ENCODE results near the gene SMIM28.

The SMIM28 gene

DNA sequence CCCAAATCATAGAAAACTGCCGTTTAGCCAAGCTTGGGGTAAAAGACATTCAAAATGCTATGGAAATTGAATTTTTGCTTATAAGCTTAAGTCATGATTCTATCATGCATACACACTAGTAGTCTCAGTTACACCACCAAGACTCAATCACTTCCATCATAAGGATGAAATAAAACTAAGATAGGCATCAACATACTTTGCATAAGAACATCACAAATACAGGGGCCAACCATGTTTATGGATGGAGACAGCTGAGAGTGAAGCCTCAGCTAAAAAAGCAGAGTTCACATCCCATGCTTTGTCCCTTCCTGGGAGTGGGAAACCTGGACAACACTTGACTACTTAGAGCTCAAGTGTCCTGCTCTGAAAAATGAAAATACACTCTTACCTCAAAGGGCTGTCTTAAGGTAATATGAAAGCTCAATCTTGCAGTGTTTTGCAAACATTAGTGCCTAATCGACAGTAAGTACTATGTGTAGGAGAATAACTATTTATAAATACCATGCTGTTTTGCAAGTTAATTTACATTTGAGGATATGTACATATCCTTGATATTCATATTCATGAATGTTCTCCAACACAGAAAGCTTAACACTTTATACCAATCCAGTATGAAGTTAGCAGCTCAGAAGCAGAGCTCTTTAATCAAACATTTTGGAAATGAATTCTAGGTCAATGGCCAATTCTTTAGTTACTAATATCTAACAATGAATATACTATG, 32.0 kb upstream of the SMIM28 start:
- no peak for DNase-seq
- peak overlapping the region; percentile 39 for H4K8ac ChIP-seq (ENCODE audit: low read depth, low read length)
- no peaks in the 10 kb centered on the region for H3K79me2 ChIP-seq (ENCODE audit: control insufficient read depth, insufficient read depth, low read length)
- no peak overlapping the region for H3K4ac ChIP-seq (ENCODE audit: low read depth, low read length)
- WGBS (ENCODE audit: extremely low coverage, insufficient coverage, low lambda C conversion rate): no CpG with 5 or more reads among the region's 2 CpGs
- H3K9ac ChIP-seq (ENCODE audit: low read length): no peak overlapping the region
- H2BK15ac ChIP-seq (replicated peaks; ENCODE audit: low read depth): peak overlapping the region; percentile 57
- no peak overlapping the region for H3K4me2 ChIP-seq (ENCODE audit: low read length)
- no peaks in the 10 kb centered on the region for H3K79me1 ChIP-seq (ENCODE audit: low read length)
- H3K56ac ChIP-seq (ENCODE audit: low read length): no peak overlapping the region
- no peaks in the 10 kb centered on the region for H3K4me1 ChIP-seq (ENCODE audit: control insufficient read depth, low read depth, low read length)
- H2AK5ac ChIP-seq (ENCODE audit: low read length): no peak overlapping the region
- H3K18ac ChIP-seq (ENCODE audit: low read length): no peak overlapping the region
- no peak overlapping the region for H3K23ac ChIP-seq (ENCODE audit: low read length)
- H3K27me3 ChIP-seq (ENCODE audit: insufficient read depth, low read length, poor library complexity): no peaks in the 10 kb centered on the region
- no peak overlapping the region for H3K27ac ChIP-seq (ENCODE audit: low read depth, low read length)
- no peak overlapping the region for H4K5ac ChIP-seq (ENCODE audit: low read length)
- no peak overlapping the region for H3K4me3 ChIP-seq (ENCODE audit: low read length)
- no peak overlapping the region for H2BK120ac ChIP-seq (ENCODE audit: low read depth, low read length)
- no peaks in the 10 kb centered on the region for H3K36me3 ChIP-seq (ENCODE audit: control insufficient read depth, insufficient read depth, low read length)
- no peak overlapping the region for H2BK5ac ChIP-seq (ENCODE audit: low read length)

DNA sequence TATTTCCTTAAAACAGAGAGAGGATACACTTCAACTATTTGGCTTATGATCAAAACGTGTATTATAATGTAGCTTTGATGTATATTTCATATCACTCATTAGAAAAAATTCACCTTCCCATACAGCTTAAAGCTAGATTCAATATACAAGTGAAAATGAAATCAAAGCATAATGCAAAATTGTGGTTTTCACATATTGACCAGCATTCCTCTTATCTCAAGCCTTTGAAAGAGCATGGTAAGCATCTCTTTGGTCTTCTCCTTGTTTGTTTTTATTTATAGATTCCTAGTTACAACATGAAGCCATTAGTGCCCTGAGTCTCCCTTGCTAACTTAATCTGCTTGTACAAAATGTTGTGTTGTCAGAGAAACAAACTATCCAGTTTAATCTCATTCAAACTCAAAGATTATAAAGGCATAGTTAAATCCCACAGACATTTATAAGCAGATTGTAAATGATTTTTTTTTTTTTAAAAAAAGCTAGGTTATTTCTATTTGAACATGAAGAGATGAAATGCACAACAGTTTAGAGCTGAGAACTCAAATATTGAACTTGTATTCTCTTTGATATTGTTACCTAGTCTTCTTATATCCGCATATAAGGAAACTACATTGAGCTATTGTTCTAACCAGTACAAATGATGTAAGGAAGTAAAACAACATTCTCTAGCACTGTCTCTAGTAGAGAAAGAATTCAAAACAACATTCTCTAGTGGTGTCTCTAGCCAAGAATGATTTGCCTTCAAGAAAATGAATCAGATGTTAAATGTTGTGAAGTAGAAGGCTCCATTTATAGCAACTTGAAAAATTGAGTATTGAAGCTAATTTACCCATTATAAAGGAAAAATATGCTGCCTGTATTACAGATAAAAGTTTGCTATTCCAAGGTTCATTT, 31.2 kb upstream of the SMIM28 start:
- no peak overlapping the region for H3K56ac ChIP-seq (ENCODE audit: low read length)
- H3K4me3 ChIP-seq (ENCODE audit: low read length): no peak overlapping the region
- DNase-seq: peak; percentile 37
- H3K23ac ChIP-seq (ENCODE audit: low read length): no peak overlapping the region
- no peak overlapping the region for H3K9ac ChIP-seq (ENCODE audit: low read length)
- H3K18ac ChIP-seq (ENCODE audit: low read length): no peak overlapping the region
- H2BK15ac ChIP-seq (replicated peaks; ENCODE audit: low read depth): no peak overlapping the region
- H3K36me3 ChIP-seq (ENCODE audit: control insufficient read depth, insufficient read depth, low read length): no peaks in the 10 kb centered on the region
- WGBS (ENCODE audit: extremely low coverage, insufficient coverage, low lambda C conversion rate): no CpG with 5 or more reads among the region's 2 CpGs
- no peak overlapping the region for H2BK120ac ChIP-seq (ENCODE audit: low read depth, low read length)
- no peaks in the 10 kb centered on the region for H3K4me1 ChIP-seq (ENCODE audit: control insufficient read depth, low read depth, low read length)
- no peak overlapping the region for H4K8ac ChIP-seq (ENCODE audit: low read depth, low read length)
- no peak overlapping the region for H3K27ac ChIP-seq (ENCODE audit: low read depth, low read length)
- H2BK5ac ChIP-seq (ENCODE audit: low read length): no peak overlapping the region
- no peak overlapping the region for H2AK5ac ChIP-seq (ENCODE audit: low read length)
- H3K27me3 ChIP-seq (ENCODE audit: insufficient read depth, low read length, poor library complexity): no peaks in the 10 kb centered on the region
- no peak overlapping the region for H3K4me2 ChIP-seq (ENCODE audit: low read length)
- no peaks in the 10 kb centered on the region for H3K79me1 ChIP-seq (ENCODE audit: low read length)
- H4K5ac ChIP-seq (ENCODE audit: low read length): no peak overlapping the region
- no peaks in the 10 kb centered on the region for H3K79me2 ChIP-seq (ENCODE audit: control insufficient read depth, insufficient read depth, low read length)
- H3K4ac ChIP-seq (ENCODE audit: low read depth, low read length): no peak overlapping the region

DNA sequence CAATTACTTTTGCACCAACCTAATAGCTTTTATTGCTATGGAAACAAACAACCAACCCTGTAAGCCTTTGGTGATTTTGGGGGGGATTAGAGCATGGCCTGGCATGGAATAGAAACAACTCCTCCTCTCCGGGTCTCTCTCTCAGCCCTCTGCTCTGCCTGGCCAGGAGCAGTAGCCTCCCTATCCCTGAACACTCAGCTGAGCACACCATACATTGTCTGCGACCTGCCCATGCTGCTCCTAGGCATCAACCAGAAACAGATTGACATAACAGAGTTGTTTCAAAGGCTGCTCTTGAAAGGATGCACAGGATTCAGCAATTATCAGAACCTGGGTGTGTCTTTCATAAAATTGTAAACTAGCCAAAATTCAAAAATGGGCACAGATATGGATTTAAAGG, 29.8 kb upstream of the SMIM28 start:
- peak overlapping the region; percentile 14 for H3K18ac ChIP-seq (ENCODE audit: low read length)
- no peak overlapping the region for H4K8ac ChIP-seq (ENCODE audit: low read depth, low read length)
- no peak overlapping the region for H2BK15ac ChIP-seq (replicated peaks; ENCODE audit: low read depth)
- no CpG with 5 or more reads among the region's 2 CpGs for WGBS (ENCODE audit: extremely low coverage, insufficient coverage, low lambda C conversion rate)
- no peak overlapping the region for H4K5ac ChIP-seq (ENCODE audit: low read length)
- H3K4me2 ChIP-seq (ENCODE audit: low read length): no peak overlapping the region
- no peak overlapping the region for H2BK120ac ChIP-seq (ENCODE audit: low read depth, low read length)
- H3K9ac ChIP-seq (ENCODE audit: low read length): no peak overlapping the region
- peak overlapping the region; percentile 37 for H3K56ac ChIP-seq (ENCODE audit: low read length)
- no peak overlapping the region for H3K4ac ChIP-seq (ENCODE audit: low read depth, low read length)
- no peak overlapping the region for H2AK5ac ChIP-seq (ENCODE audit: low read length)
- no peaks in the 10 kb centered on the region for H3K36me3 ChIP-seq (ENCODE audit: control insufficient read depth, insufficient read depth, low read length)
- H3K4me3 ChIP-seq (ENCODE audit: low read length): no peak overlapping the region
- H3K79me2 ChIP-seq (ENCODE audit: control insufficient read depth, insufficient read depth, low read length): no peaks in the 10 kb centered on the region
- H3K23ac ChIP-seq (ENCODE audit: low read length): no peak overlapping the region
- no peaks in the 10 kb centered on the region for H3K79me1 ChIP-seq (ENCODE audit: low read length)
- no peaks in the 10 kb centered on the region for H3K4me1 ChIP-seq (ENCODE audit: control insufficient read depth, low read depth, low read length)
- H3K27me3 ChIP-seq (ENCODE audit: insufficient read depth, low read length, poor library complexity): no peaks in the 10 kb centered on the region
- DNase-seq: no peak
- no peak overlapping the region for H2BK5ac ChIP-seq (ENCODE audit: low read length)
- H3K27ac ChIP-seq (ENCODE audit: low read depth, low read length): no peak overlapping the region

DNA sequence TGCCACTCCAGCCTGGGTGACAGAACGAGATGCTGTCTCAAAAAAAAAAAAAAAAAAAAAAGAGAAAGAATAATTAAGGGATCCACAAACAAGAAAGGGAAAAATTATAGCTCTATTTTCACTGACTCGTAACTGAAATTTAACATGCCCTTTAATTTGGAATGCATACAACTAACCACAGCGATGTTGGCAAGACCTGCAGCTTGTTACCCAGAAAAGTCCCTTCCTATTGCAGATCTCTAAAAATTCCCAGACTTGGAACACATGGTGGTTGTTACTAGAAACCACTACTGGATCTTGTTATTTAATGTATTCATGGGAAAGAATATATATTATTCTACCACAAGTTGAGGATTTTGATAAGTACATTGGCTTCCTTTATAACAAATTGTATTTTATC, 27.8 kb upstream of the SMIM28 start:
- no peak overlapping the region for H3K9ac ChIP-seq (ENCODE audit: low read length)
- no peak overlapping the region for H3K4me2 ChIP-seq (ENCODE audit: low read length)
- WGBS (ENCODE audit: extremely low coverage, insufficient coverage, low lambda C conversion rate): no CpG with 5 or more reads among the region's 3 CpGs
- no peak overlapping the region for H2BK15ac ChIP-seq (replicated peaks; ENCODE audit: low read depth)
- no peak overlapping the region for H3K4ac ChIP-seq (ENCODE audit: low read depth, low read length)
- no peak overlapping the region for H3K18ac ChIP-seq (ENCODE audit: low read length)
- no peaks in the 10 kb centered on the region for H3K79me2 ChIP-seq (ENCODE audit: control insufficient read depth, insufficient read depth, low read length)
- H3K23ac ChIP-seq (ENCODE audit: low read length): no peak overlapping the region
- no peak overlapping the region for H2BK5ac ChIP-seq (ENCODE audit: low read length)
- H4K5ac ChIP-seq (ENCODE audit: low read length): no peak overlapping the region
- H3K79me1 ChIP-seq (ENCODE audit: low read length): no peaks in the 10 kb centered on the region
- no peak overlapping the region for H2AK5ac ChIP-seq (ENCODE audit: low read length)
- H3K4me1 ChIP-seq (ENCODE audit: control insufficient read depth, low read depth, low read length): no peaks in the 10 kb centered on the region
- no peak for DNase-seq
- no peaks in the 10 kb centered on the region for H3K36me3 ChIP-seq (ENCODE audit: control insufficient read depth, insufficient read depth, low read length)
- no peak overlapping the region for H3K27ac ChIP-seq (ENCODE audit: low read depth, low read length)
- H4K8ac ChIP-seq (ENCODE audit: low read depth, low read length): no peak overlapping the region
- no peak overlapping the region for H3K4me3 ChIP-seq (ENCODE audit: low read length)
- H3K27me3 ChIP-seq (ENCODE audit: insufficient read depth, low read length, poor library complexity): no peaks in the 10 kb centered on the region
- H3K56ac ChIP-seq (ENCODE audit: low read length): no peak overlapping the region
- H2BK120ac ChIP-seq (ENCODE audit: low read depth, low read length): no peak overlapping the region

DNA sequence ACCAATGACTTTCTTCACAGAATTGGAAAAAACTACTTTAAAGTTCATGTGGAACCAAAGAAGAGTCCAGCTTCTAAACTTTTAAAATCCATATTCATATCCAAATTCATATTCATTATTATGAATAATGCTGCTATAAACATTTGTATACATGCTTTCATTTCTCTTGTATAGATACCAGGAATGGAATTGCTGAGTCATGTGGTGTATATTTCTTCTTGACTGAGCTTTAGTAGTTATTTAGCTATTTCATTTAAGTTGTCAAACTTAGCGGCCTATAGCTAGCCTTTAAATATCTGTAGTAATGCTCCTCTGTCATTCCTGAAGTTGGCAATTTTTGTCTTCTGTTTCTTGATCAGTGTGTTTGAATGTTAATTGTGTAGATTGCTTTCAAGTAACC, 19.8 kb upstream of the SMIM28 start:
- H3K79me2 ChIP-seq (ENCODE audit: control insufficient read depth, insufficient read depth, low read length): no peaks in the 10 kb centered on the region
- H2BK5ac ChIP-seq (ENCODE audit: low read length): no peak overlapping the region
- no CpG with 5 or more reads among the region's 1 CpG for WGBS (ENCODE audit: extremely low coverage, insufficient coverage, low lambda C conversion rate)
- H3K4me1 ChIP-seq (ENCODE audit: control insufficient read depth, low read depth, low read length): no peaks in the 10 kb centered on the region
- no peaks in the 10 kb centered on the region for H3K36me3 ChIP-seq (ENCODE audit: control insufficient read depth, insufficient read depth, low read length)
- no peaks in the 10 kb centered on the region for H3K27me3 ChIP-seq (ENCODE audit: insufficient read depth, low read length, poor library complexity)
- H2BK120ac ChIP-seq (ENCODE audit: low read depth, low read length): no peak overlapping the region
- H3K23ac ChIP-seq (ENCODE audit: low read length): no peak overlapping the region
- H2BK15ac ChIP-seq (replicated peaks; ENCODE audit: low read depth): no peak overlapping the region
- no peaks in the 10 kb centered on the region for H3K79me1 ChIP-seq (ENCODE audit: low read length)
- H4K8ac ChIP-seq (ENCODE audit: low read depth, low read length): no peak overlapping the region
- H3K4me2 ChIP-seq (ENCODE audit: low read length): no peak overlapping the region
- no peak overlapping the region for H4K5ac ChIP-seq (ENCODE audit: low read length)
- no peak overlapping the region for H3K9ac ChIP-seq (ENCODE audit: low read length)
- no peak overlapping the region for H3K4me3 ChIP-seq (ENCODE audit: low read length)
- no peak for DNase-seq
- H3K56ac ChIP-seq (ENCODE audit: low read length): no peak overlapping the region
- no peak overlapping the region for H2AK5ac ChIP-seq (ENCODE audit: low read length)
- H3K4ac ChIP-seq (ENCODE audit: low read depth, low read length): no peak overlapping the region
- no peak overlapping the region for H3K27ac ChIP-seq (ENCODE audit: low read depth, low read length)
- H3K18ac ChIP-seq (ENCODE audit: low read length): no peak overlapping the region

Data from mesendoderm (in vitro differentiated cells).